Upper lobe of left lung (tissue), 6 donors: ENCODE measurements around the gene SEMA4A. TPM values are rescaled to one million over a fixed set of nuclear protein-coding genes. Genes with fewer than 3 reads are reported as not detected.
A peak's percentile ranks its signal among the peaks of the same experiment; 100 is the strongest.

Experiments used
- ATAC-seq, 2 donors: fragments of 200-7000 bp; cut with Tn5 transposase; one replicate each; pipeline ENCODE4 v1.9.1; 2022; ENCODE audit warnings: mild to moderate bottlenecking in 2 of 2, moderate library complexity in 2 of 2; ENCODE audit not compliant: low FRiP score in 2 of 2
- DNase-seq, 2 donors: peaks; one replicate each; pipeline ENCODE4 v3.0.0-alpha.2; 2019 to 2020
- H3K27ac ChIP-seq, 4 donors: fragments of 200-600 bp; sonication (generic); one replicate each; pipeline ENCODE4 v1.5.1; 2016 to 2019
- H3K27me3 ChIP-seq, 4 donors: fragments of 200-600 bp; sonication (generic); one replicate each; pipeline ENCODE4 v1.5.1; 2017 to 2019
- H3K36me3 ChIP-seq, 4 donors: fragments of 200-600 bp; sonication (generic); one replicate each; pipeline ENCODE4 v1.5.1; 2016 to 2019
- H3K4me1 ChIP-seq, 4 donors: fragments of 200-600 bp; sonication (generic); one replicate each; pipeline ENCODE4 v1.5.1; 2018 to 2019
- H3K4me3 ChIP-seq, 4 donors: fragments of 200-600 bp; sonication (generic); one replicate each; pipeline ENCODE4 v1.5.1; 2017 to 2019; ENCODE audit warnings: mild to moderate bottlenecking in 2 of 4, moderate library complexity in 1 of 4
- H3K9me3 ChIP-seq, 4 donors: fragments of 200-600 bp; sonication (generic); one replicate each; pipeline ENCODE4 v1.5.1; 2018 to 2019
- CTCF ChIP-seq, 6 experiments: fragments of 450-650 bp in 4 of 6; fragments of 200-600 bp in 2 of 6; sonication (generic) in 2 of 6; IDR thresholded peaks; one replicate each; pipeline ENCODE4 v1.5.1; 2016 to 2019; ENCODE audit warnings: antibody characterized with exemption in 6 of 6
- EP300 ChIP-seq, 4 donors: sonication (generic); formaldehyde crosslinking; IDR thresholded peaks; one replicate each; pipeline ENCODE4 v1.5.1; 2017; ENCODE audit warnings: antibody characterized with exemption in 4 of 4, control low read depth in 2 of 4
- POLR2A ChIP-seq, 4 donors: fragments of 450-650 bp; IDR thresholded peaks; one replicate each; pipeline ENCODE4 v1.5.1; 2016 to 2017; ENCODE audit warnings: antibody characterized with exemption in 4 of 4, mild to moderate bottlenecking in 2 of 4
- POLR2AphosphoS5 ChIP-seq, 2 donors: sonication (generic); formaldehyde crosslinking; IDR thresholded peaks; one replicate each; pipeline ENCODE4 v1.5.1; 2017; ENCODE audit warnings: antibody characterized with exemption in 2 of 2
- WGBS, 2 donors: methylation state at CpG; one replicate each; pipeline ENCODE4 v1.1.5; 2017 to 2018; 5-methylcytosine and 5-hydroxymethylcytosine counted together
- total RNA-seq, 6 donors: library from RNA; depleted of rRNA in 4 of 6; stranded (reverse); fragments of >200 nt in 4 of 6; gene quantifications; one replicate each; pipeline versions ENCODE4 v1.1.0 to v1.2.1, GENCODE V29; 2016 to 2021
- donor health status: DM: no; HTN: no; CAD: no; lungs with moderate emphysema.
- donor health status: DM: no; HTN: yes; CAD: no; lungs with severe emphysema.

The SEMA4A gene
- total RNA-seq, 6 donors from 2014 or later = 28.9 to 65.9 (median 33.5) TPM

GRCh38 chr1:156112276-156113137 lies 40.9 kb upstream of the SEMA4A start:
- H3K27ac ChIP-seq = peak overlapping the region in 3 of 4 donors; percentile 8 to 94 (median 71)
- H3K36me3 ChIP-seq = no peaks in the 10 kb centered on the region
- no peaks in the 10 kb centered on the region for H3K27me3 ChIP-seq
- 67 to 75% methylated on average over 10 of the region's 10 CpGs for WGBS, 2 donors
- ATAC-seq (no peak), DNase-seq (no peak)
- TF ChIP-seq POLR2AphosphoS5 (IDR thresholded peaks at IDR 0.05) (no peak), EP300 (IDR thresholded peaks at IDR 0.05) (no peak), CTCF (IDR thresholded peaks at IDR 0.05) (no peak), POLR2A (IDR thresholded peaks at IDR 0.05) (no peak)
- no peaks in the 10 kb centered on the region for H3K9me3 ChIP-seq
- H3K4me1 ChIP-seq = peaks cover 14 to 29% (median 19%) of the 10 kb centered on the region in 4 donors
- no peak overlapping the region for H3K4me3 ChIP-seq

- Histone ChIP-seq H3K27ac (peak overlapping the region; percentile 93 to 98 (median 96)), H3K4me1 (peaks cover 21 to 38% (median 28%) of the 10 kb centered on the region in 4 donors), H3K27me3 (no peaks in the 10 kb centered on the region), H3K4me3 (no peak overlapping the region), H3K9me3 (no peaks in the 10 kb centered on the region), H3K36me3 (peaks cover 0 to 3% (median 0%) of the 10 kb centered on the region in 4 donors)
- TF ChIP-seq EP300 (IDR thresholded peaks at IDR 0.05) (no peak), POLR2AphosphoS5 (IDR thresholded peaks at IDR 0.05) (no peak), POLR2A (IDR thresholded peaks at IDR 0.05) (no peak), CTCF (IDR thresholded peaks at IDR 0.05) (no peak)
- no peak for ATAC-seq
- no peak for DNase-seq
- 57 to 68% methylated on average over 4 of the region's 4 CpGs for WGBS, 2 donors
These were observed 40.0 kb upstream of the SEMA4A start for GRCh38 chr1:156113282-156113950.

- WGBS, 2 donors = 1 to 2% methylated on average over 14 to 25 of the region's 37 CpGs
- peak within 1 kb of the TSS; percentile 93 to 98 (median 96) for H3K27ac ChIP-seq
- H3K4me3 ChIP-seq = peak within 1 kb of the TSS; percentile 80 to 96 (median 83)
- DNase-seq (peak; percentile 94 to 96), ATAC-seq (peak; percentile 89 to 94)
- no peaks in the 10 kb centered on the region for H3K27me3 ChIP-seq
- H3K36me3 ChIP-seq = peaks cover 0 to 3% (median 0%) of the 10 kb centered on the region in 4 donors
- no peaks in the 10 kb centered on the region for H3K9me3 ChIP-seq
- H3K4me1 ChIP-seq = peaks cover 30 to 47% (median 37%) of the 10 kb centered on the region in 4 donors
- peak; percentile 64 to 97 (median 90) for TF ChIP-seq POLR2A (IDR thresholded peaks at IDR 0.05)
- TF ChIP-seq EP300 (IDR thresholded peaks at IDR 0.05) = peak in 2 of 4 donors; percentile 68 to 78
- peak; percentile 91 to 99 for TF ChIP-seq POLR2AphosphoS5 (IDR thresholded peaks at IDR 0.05)
- TF ChIP-seq CTCF (IDR thresholded peaks at IDR 0.05) = no peak
These were observed 39.1 kb upstream of the SEMA4A start, which contains the start of gene LMNA for GRCh38 chr1:156114101-156114918. TSS of gene LMNA (plus strand) at chr1:156114711. CDS start at chr1:156114919, 208 bp downstream.

GRCh38 chr1:156114919-156115513 lies 38.4 kb upstream of the SEMA4A start:
- peak in 1 of 2 donors; percentile 90 for DNase-seq
- Histone ChIP-seq H3K27me3 (no peaks in the 10 kb centered on the region), H3K4me1 (peaks cover 37 to 54% (median 44%) of the 10 kb centered on the region in 4 donors), H3K4me3 (peak overlapping the region; percentile 80 to 96 (median 83)), H3K27ac (peak overlapping the region; percentile 93 to 98 (median 96)), H3K9me3 (no peaks in the 10 kb centered on the region), H3K36me3 (peaks cover 0 to 3% (median under 1%) of the 10 kb centered on the region in 4 donors)
- TF ChIP-seq EP300 (IDR thresholded peaks at IDR 0.05) = no peak
- peak in 1 of 2 donors; percentile 5 for TF ChIP-seq POLR2AphosphoS5 (IDR thresholded peaks at IDR 0.05)
- peak in 2 of 4 donors; percentile 38 to 64 for TF ChIP-seq POLR2A (IDR thresholded peaks at IDR 0.05)
- TF ChIP-seq CTCF (IDR thresholded peaks at IDR 0.05) = no peak
- WGBS, 2 donors = 0 to 3% methylated on average over 23 to 34 of the region's 49 CpGs
- ATAC-seq = peak; percentile 21 to 58
